Measurements from ENCODE around the gene GAB3.
"Not testable (repeated sequence)": the region's sequence is repeated elsewhere in the genome, so short reads cannot be mapped to it uniquely, and the experiment has no call there.

GAB3 gene

DNA sequence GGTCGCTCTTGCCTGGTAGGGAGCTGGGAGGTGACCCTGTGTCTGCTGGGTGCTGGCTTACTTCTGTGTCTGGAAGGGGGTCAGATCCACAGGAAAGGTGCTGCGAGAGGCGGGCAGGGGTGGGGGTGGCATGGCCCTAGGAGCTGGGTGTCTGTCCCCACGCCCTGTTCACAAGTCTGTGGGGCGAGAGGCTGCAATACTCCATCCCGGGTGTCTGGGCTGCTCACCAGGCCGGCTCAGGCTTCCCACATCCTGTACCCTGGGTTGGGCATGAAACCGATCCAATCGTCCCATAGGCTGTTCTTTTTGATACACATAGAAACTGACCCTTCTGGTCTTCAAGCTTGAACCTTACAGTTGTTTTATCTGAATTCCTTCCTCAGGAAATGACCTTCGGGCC, 96.5 kb downstream of the GAB3 start:
- DNase-seq: no peak

DNA sequence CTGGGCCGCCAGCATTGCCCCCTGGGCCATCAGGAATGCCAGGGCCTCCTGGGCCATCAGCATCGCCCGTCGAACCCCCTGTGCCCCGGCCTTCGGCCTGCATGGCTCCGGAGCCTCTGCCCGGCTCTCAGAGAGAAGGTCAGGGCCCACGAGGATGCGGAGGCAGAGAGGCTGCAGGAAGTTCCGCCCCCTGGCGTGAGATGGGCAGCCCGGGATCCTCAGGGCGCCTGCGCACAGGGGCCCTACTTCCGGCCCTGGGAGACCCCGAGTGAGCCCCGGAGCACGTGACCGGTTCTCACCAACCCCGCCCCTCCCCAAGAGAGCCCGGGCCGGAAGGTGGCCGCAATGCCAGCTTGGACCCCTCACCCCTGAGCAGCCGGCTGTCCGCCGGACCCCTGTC, 97.5 kb downstream of the GAB3 start, which contains the start of gene CTAG2:
TSS of gene CTAG2 (minus strand) at position 167 of the 400 bp plus-strand sequence. CDS start at position 103, 64 bp downstream.
- not testable (repeated sequence) for DNase-seq

DNA sequence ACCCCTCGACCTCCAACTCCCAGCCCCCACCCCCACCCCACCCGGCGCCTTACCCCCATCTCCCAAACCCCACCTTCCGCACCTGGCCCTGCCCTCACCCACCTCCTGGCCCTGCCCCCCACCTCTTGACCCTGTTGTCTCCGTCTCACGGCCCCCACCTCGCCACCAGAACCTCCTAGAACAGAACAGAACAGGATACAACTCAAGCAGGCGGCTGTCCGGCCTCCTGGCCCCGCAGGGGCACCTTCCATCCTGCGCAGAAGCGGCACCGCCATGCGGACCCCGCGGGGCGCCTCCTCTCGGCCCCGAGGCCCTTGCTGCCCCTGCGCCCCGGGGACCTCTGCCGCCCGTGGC, 97.9 kb downstream of the GAB3 start:
- no peak for DNase-seq

GRCh38 chrX:154652311-154653047, 98.4 kb downstream of the GAB3 start:
- DNase-seq: no peak

DNA sequence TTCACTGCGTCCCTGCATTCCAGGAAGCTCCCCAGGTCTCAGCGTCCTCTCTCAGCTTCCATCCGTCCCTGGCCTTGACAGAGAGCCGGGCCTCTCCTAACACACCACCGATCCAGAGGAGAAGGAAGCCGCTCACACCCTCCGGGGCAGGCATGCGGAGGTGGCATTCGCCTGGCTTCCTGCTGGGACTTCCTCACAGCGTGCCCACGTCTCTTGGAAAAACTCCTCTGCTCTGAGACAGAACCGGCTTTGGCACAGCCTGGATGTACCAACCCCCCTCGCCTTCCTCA, 100.7 kb downstream of the GAB3 start:
- no peak for DNase-seq

GRCh38 chrX:154649503-154650220, 101.2 kb downstream of the GAB3 start:
- DNase-seq: no peak

DNA sequence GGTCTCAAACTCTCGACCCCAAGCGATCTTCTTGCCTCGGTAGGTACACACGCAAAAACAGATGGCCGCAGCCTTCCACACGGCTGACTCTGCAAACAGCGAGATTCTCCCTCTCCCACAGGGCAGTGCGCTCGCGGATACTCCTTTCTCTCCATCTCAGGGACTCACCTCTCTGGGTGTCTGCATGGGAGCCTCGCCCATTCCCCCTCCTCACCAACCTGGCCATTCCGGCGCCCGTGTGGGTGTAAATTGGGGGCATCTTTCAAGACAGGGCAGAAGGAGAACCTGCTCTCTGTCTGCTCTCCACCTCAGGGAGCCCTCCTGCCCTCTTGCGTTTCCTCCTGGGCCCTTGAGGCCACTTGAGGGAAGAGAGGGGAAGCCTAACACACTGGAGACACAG, 101.9 kb downstream of the GAB3 start:
- no peak for DNase-seq

DNA sequence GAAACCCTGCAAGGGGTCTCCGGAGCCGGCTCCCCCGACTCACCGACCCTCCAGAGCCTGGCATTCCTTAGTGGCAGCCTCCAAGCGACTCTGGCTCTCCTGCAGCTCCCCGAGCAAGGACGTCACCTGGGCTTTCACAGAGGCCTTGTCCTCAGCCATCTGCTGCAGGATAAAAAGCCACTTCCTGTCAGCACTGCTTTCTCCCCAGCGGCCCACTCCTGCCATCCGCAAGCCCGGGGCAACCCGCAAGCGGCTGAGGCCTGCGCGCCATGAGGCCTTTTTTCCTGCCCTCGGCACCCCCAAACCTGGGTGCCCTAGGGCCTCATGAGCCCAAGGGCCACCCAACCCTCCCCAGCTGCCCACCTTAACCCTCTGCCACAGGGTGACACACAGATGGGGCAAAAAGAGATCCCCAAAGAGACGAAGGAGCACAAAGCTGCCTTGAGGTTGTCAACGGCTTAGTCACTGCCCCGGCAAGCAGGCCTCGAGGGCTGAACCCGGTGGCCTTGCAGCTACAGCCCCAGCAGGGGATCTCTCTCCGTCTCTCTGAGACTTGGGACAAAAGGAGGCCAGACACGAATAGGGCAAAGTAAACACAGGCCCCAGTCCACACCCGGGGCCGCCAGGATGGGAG, 105.0 kb downstream of the GAB3 start:
- DNase-seq: not testable (repeated sequence)

DNA sequence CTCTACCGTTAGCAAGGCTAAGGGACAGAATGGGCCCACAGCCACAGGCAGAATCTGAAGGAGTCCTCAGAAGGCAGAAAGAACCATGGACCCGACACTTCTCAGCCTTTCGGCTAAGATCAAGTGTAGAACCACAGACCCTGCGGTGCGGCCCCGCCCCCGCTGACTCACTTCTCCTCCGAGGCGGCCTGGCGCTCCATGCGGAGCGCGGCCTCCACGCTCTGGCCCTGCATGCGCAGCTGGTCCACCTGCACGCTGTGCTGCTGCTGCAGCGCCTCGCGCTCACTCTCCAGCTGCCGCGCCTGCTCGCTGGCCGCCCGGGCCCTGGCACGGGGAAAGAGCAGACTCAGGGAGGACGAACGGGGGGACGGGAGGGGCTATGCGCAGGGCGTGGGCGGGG, 107.2 kb downstream of the GAB3 start:
- DNase-seq: not testable (repeated sequence)

- DNase-seq: not testable (repeated sequence)
Measured at GRCh38 chrX:154641740-154642139, 109.1 kb downstream of the GAB3 start.

- not testable (repeated sequence) for DNase-seq
Measured at GRCh38 chrX:154633661-154634060, 117.2 kb downstream of the GAB3 start.

GRCh38 chrX:154630949-154631348, 119.9 kb downstream of the GAB3 start:
- DNase-seq: not testable (repeated sequence)

DNA sequence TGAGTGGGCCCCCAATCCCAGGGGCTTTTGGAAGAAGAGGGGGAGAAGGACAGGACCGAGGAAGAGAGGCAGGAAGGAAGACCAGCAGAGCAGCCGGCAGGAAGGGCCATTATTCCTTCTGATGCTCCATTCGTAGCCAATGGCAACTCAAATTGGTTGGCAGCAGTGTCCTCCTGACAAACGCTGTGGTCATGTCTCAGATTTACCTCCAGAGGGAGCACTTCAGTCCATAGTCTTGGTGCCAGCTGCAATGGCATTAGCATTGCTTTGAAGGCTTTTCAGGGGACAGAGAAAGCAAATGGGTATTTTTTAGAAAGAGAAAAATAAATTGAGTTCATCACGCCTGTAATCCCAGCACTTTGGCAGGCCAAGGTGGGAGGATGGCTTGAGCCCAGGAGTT, 121.9 kb downstream of the GAB3 start:
- DNase-seq: not testable (repeated sequence)

Data from activated T-cell treated with anti-CD3 and anti-CD28 coated beads for 4 hours (primary cell).